Measurements from ENCODE around the gene HAGHL.

DNA sequence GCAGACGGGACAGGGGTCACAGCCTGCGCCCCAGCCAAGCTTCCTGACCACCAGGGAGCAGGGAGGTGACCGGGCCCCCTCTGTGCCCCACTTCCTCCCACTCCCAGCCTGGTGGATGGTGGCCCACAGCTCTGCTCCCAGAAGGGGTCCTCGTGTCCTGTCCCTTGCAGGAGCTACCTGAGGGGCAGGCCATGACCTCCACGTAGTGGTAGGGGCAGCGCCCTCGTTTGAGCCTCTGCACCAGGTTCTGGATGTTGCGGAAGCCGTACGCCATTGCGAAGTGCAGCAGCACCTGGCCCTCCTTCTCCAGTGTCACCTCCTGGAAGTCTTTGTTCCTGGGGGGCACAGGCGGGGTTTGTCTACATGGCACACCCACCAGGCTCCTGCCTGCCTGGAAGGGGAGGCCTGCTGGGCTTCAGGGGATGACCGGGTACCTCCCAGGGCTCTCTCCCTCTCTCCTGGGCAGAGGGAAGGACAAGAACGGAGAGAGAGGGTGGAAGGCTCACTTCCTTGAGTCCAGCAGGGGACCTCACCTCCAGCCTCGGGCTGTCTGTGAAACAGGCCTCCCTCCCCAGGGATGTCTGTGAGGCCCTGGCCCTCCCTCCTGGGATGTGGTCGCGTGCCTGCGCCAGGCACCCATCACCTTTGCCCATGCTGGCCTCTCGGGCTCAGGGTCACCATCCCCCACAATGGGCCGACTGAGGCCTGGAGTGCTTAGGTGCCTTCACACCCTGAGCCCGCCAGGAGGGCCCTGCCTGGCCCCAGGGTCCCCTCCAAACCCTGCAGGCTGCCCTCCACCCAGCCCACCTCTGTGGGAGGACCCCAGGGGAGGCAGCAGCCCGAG is 4.0 kb downstream of the HAGHL start:
- TF ChIP-seq CTCF (conservative IDR thresholded peaks at IDR 0.05; ENCODE audit: low read length), result no peak
- no peak for TF ChIP-seq EZH2phosphoT487 (IDR thresholded peaks at IDR 0.05; ENCODE audit: borderline replicate concordance)

Data from Loucy (cell line).